BJ (cell line): Measurements from ENCODE around the gene SLC2A8. TPM values are rescaled to one million over a fixed set of nuclear protein-coding genes. Genes with fewer than 3 reads are reported as not detected.

ENCODE experiments used
- CTCF ChIA-PET: fragments of 350-600 bp; formaldehyde crosslinking; extraction: SDS; loops from one replicate; lab custom pipeline; 2021; ENCODE audit warnings: antibody characterized with exemption, inconsistent platforms; lab: Yijun Ruan, JAX
- POLR2A ChIA-PET: fragments of 300-600 bp; sonication (Branson Sonifier 250); formaldehyde crosslinking; extraction: SDS; loops from one replicate; lab custom pipeline; 2021; ENCODE audit warnings: antibody characterized with exemption; lab: Charles Lee
- DNase-seq: peaks from one replicate; pipeline ENCODE4 v3.0.0-alpha.2; 2011; ENCODE audit warnings: low read depth
- H3K27me3 ChIP-seq: 2 replicates; pipeline ENCODE4 v1.6.0; 2011; ENCODE audit warnings: low read length; ENCODE audit not compliant: control insufficient read depth, insufficient read depth
- H3K36me3 ChIP-seq: 2 replicates; pipeline ENCODE4 v1.5.1; 2011; ENCODE audit warnings: low read length; ENCODE audit not compliant: control insufficient read depth, insufficient read depth
- H3K4me3 ChIP-seq: 2 replicates; pipeline ENCODE4 v1.5.1; 2011; ENCODE audit warnings: low read depth, mild to moderate bottlenecking, control low read depth, low read length
- CTCF ChIP-seq: IDR thresholded peaks from 2 replicates; pipeline ENCODE4 v1.5.1; 2011; ENCODE audit warnings: low read depth, mild to moderate bottlenecking, control low read depth, inconsistent platforms, low read length, moderate library complexity; ENCODE audit not compliant: insufficient read depth
- polyA plus RNA-seq: library from polyadenylated mRNA; depleted of rRNA; stranded (reverse); fragments of >200 nt; gene quantifications from 2 replicates; pipeline ENCODE4 v1.2.3, GENCODE V29; 2011

SLC2A8 gene
- polyA plus RNA-seq, 1 experiment, result 16.7 TPM

- no peaks in the 10 kb centered on the region for H3K27me3 ChIP-seq
- DNase-seq, result peak; percentile 56
- H3K36me3 ChIP-seq, result peaks cover 1% of the 10 kb centered on the region
- TF ChIP-seq CTCF, result no peak
- peak within 1 kb of the TSS; percentile 83 for H3K4me3 ChIP-seq
- CTCF ChIA-PET, result interaction anchor here (0.9 kb wide), 2 partner anchors 16 to 27 kb away, joined by 3 to 4 read pairs; no protein-coding TSS in a partner anchor
- POLR2A ChIA-PET, result interaction anchor here (0.6 to 0.8 kb wide), 2 partner anchors 27 to 36 kb away, joined by 3 to 11 read pairs; partner anchors contain the start of gene LRSAM1
Measured at GRCh38 chr9:127423934-127424675, 27.1 kb downstream of the SLC2A8 start, which contains the start of gene ZNF79. ZNF79 (plus strand) TSS chr9:127424382; CDS start chr9:127424788, 406 bp downstream.

- peak overlapping the region; percentile 83 for H3K4me3 ChIP-seq
- H3K27me3 ChIP-seq, result no peaks in the 10 kb centered on the region
- POLR2A ChIA-PET, result interaction anchor here (0.8 kb wide), 1 partner anchor 27 kb away, joined by 3 read pairs; the partner anchor contains the start of gene LRSAM1
- DNase-seq, result no peak
- peaks cover 1% of the 10 kb centered on the region for H3K36me3 ChIP-seq
- no peak for TF ChIP-seq CTCF
- CTCF ChIA-PET, result interaction anchor here (0.9 kb wide), 1 partner anchor 27 kb away, joined by 4 read pairs; no protein-coding TSS in a partner anchor
Measured at GRCh38 chr9:127424676-127424999, 27.7 kb downstream of the SLC2A8 start.

GRCh38 chr9:127426756-127427155, 29.8 kb downstream of the SLC2A8 start:
- POLR2A ChIA-PET, result interaction anchor here (0.6 kb wide), 1 partner anchor 118 kb away, joined by 11 read pairs; no protein-coding TSS in a partner anchor
- Histone ChIP-seq H3K4me3 (no peak overlapping the region), H3K36me3 (peaks cover 1% of the 10 kb centered on the region), H3K27me3 (no peaks in the 10 kb centered on the region)
- CTCF ChIA-PET, result no interaction called here
- no peak for TF ChIP-seq CTCF
- DNase-seq, result no peak

- CTCF ChIA-PET, result no interaction called here
- no peak for TF ChIP-seq CTCF
- no peaks in the 10 kb centered on the region for H3K27me3 ChIP-seq
- peaks cover 4% of the 10 kb centered on the region for H3K36me3 ChIP-seq
- H3K4me3 ChIP-seq, result no peak overlapping the region
- POLR2A ChIA-PET, result no interaction called here
- no peak for DNase-seq
Measured at GRCh38 chr9:127428348-127428747, 31.4 kb downstream of the SLC2A8 start.

GRCh38 chr9:127430415-127430814, 33.4 kb downstream of the SLC2A8 start:
- no peak overlapping the region for H3K4me3 ChIP-seq
- no peak for DNase-seq
- H3K27me3 ChIP-seq, result no peaks in the 10 kb centered on the region
- POLR2A ChIA-PET, result no interaction called here
- CTCF ChIA-PET, result no interaction called here
- peaks cover 15% of the 10 kb centered on the region for H3K36me3 ChIP-seq
- no peak for TF ChIP-seq CTCF
